ENCODE measurements around the gene GH1.

The GH1 gene

GRCh38 chr17:63949576-63950250 lies 31.1 kb upstream of the GH1 start:
- no peak overlapping the region for H3K4me3 Mint-ChIP-seq
- H3K27me3 Mint-ChIP-seq = no peaks in the 10 kb centered on the region
- no peaks in the 10 kb centered on the region for H3K9me3 Mint-ChIP-seq (ENCODE audit: low read depth)
- peaks cover 29% of the 10 kb centered on the region for H3K4me1 Mint-ChIP-seq (ENCODE audit: low read depth)
- no peak overlapping the region for H3K27ac Mint-ChIP-seq
- H3K36me3 Mint-ChIP-seq = no peaks in the 10 kb centered on the region

GRCh38 chr17:63948521-63948920 lies 29.9 kb upstream of the GH1 start:
- H3K27ac Mint-ChIP-seq = no peak overlapping the region
- no peaks in the 10 kb centered on the region for H3K36me3 Mint-ChIP-seq
- H3K9me3 Mint-ChIP-seq (ENCODE audit: low read depth) = no peaks in the 10 kb centered on the region
- no peak overlapping the region for H3K4me3 Mint-ChIP-seq
- H3K27me3 Mint-ChIP-seq = no peaks in the 10 kb centered on the region
- peaks cover 17% of the 10 kb centered on the region for H3K4me1 Mint-ChIP-seq (ENCODE audit: low read depth)

GRCh38 chr17:63947711-63948330 lies 29.2 kb upstream of the GH1 start:
- Mint-ChIP-seq H3K4me1 (ENCODE audit: low read depth) (peaks cover 15% of the 10 kb centered on the region), H3K4me3 (no peak overlapping the region), H3K27me3 (no peaks in the 10 kb centered on the region), H3K9me3 (ENCODE audit: low read depth) (no peaks in the 10 kb centered on the region), H3K36me3 (no peaks in the 10 kb centered on the region), H3K27ac (no peak overlapping the region)

- H3K4me1 Mint-ChIP-seq (ENCODE audit: low read depth) = peaks cover 13% of the 10 kb centered on the region
- no peaks in the 10 kb centered on the region for H3K9me3 Mint-ChIP-seq (ENCODE audit: low read depth)
- no peaks in the 10 kb centered on the region for H3K27me3 Mint-ChIP-seq
Observed at GRCh38 chr17:63946440-63947363, 28.1 kb upstream of the GH1 start.

GRCh38 chr17:63945784-63946439 lies 27.3 kb upstream of the GH1 start:
- no peaks in the 10 kb centered on the region for H3K36me3 Mint-ChIP-seq
- H3K9me3 Mint-ChIP-seq (ENCODE audit: low read depth) = no peaks in the 10 kb centered on the region
- H3K4me1 Mint-ChIP-seq (ENCODE audit: low read depth) = peaks cover 13% of the 10 kb centered on the region
- H3K4me3 Mint-ChIP-seq = no peak overlapping the region
- no peak overlapping the region for H3K27ac Mint-ChIP-seq
- H3K27me3 Mint-ChIP-seq = no peaks in the 10 kb centered on the region

More at GRCh38 chr17:63946440-63947363, 28.1 kb upstream of the GH1 start:
- Mint-ChIP-seq H3K36me3 (no peaks in the 10 kb centered on the region), H3K27ac (no peak overlapping the region), H3K4me3 (peak overlapping the region; percentile 71)

GRCh38 chr17:63944736-63945499 lies 26.3 kb upstream of the GH1 start:
- Mint-ChIP-seq H3K27me3 (no peaks in the 10 kb centered on the region), H3K4me3 (peak overlapping the region; percentile 47), H3K4me1 (ENCODE audit: low read depth) (peaks cover 13% of the 10 kb centered on the region), H3K27ac (no peak overlapping the region), H3K9me3 (ENCODE audit: low read depth) (no peaks in the 10 kb centered on the region), H3K36me3 (no peaks in the 10 kb centered on the region)

GRCh38 chr17:63943745-63944144 lies 25.1 kb upstream of the GH1 start:
- H3K4me1 Mint-ChIP-seq (ENCODE audit: low read depth) = peaks cover 13% of the 10 kb centered on the region
- H3K27me3 Mint-ChIP-seq = no peaks in the 10 kb centered on the region
- H3K36me3 Mint-ChIP-seq = no peaks in the 10 kb centered on the region
- H3K4me3 Mint-ChIP-seq = no peak overlapping the region
- H3K9me3 Mint-ChIP-seq (ENCODE audit: low read depth) = no peaks in the 10 kb centered on the region
- no peak overlapping the region for H3K27ac Mint-ChIP-seq

GRCh38 chr17:63942309-63942985 lies 23.8 kb upstream of the GH1 start:
- Mint-ChIP-seq H3K36me3 (no peaks in the 10 kb centered on the region), H3K4me1 (ENCODE audit: low read depth) (peaks cover 13% of the 10 kb centered on the region), H3K27me3 (no peaks in the 10 kb centered on the region), H3K9me3 (ENCODE audit: low read depth) (no peaks in the 10 kb centered on the region), H3K4me3 (no peak overlapping the region), H3K27ac (no peak overlapping the region)

GRCh38 chr17:63941751-63942150 lies 23.1 kb upstream of the GH1 start:
- Mint-ChIP-seq H3K36me3 (no peaks in the 10 kb centered on the region), H3K4me3 (no peak overlapping the region), H3K9me3 (ENCODE audit: low read depth) (no peaks in the 10 kb centered on the region), H3K4me1 (ENCODE audit: low read depth) (peaks cover 12% of the 10 kb centered on the region), H3K27me3 (no peaks in the 10 kb centered on the region), H3K27ac (no peak overlapping the region)

- peaks cover 8% of the 10 kb centered on the region for H3K4me1 Mint-ChIP-seq (ENCODE audit: low read depth)
- no peaks in the 10 kb centered on the region for H3K27me3 Mint-ChIP-seq
- no peak overlapping the region for H3K27ac Mint-ChIP-seq
- H3K4me3 Mint-ChIP-seq = no peak overlapping the region
- H3K9me3 Mint-ChIP-seq (ENCODE audit: low read depth) = no peaks in the 10 kb centered on the region
- H3K36me3 Mint-ChIP-seq = no peaks in the 10 kb centered on the region
Observed at GRCh38 chr17:63941162-63941561, 22.5 kb upstream of the GH1 start.

- Mint-ChIP-seq H3K9me3 (ENCODE audit: low read depth) (no peaks in the 10 kb centered on the region), H3K27me3 (no peaks in the 10 kb centered on the region), H3K27ac (no peak overlapping the region), H3K4me3 (no peak overlapping the region), H3K4me1 (ENCODE audit: low read depth) (peaks cover 5% of the 10 kb centered on the region), H3K36me3 (no peaks in the 10 kb centered on the region)
Observed at GRCh38 chr17:63940584-63940983, 21.9 kb upstream of the GH1 start.

GRCh38 chr17:63939884-63940283 lies 21.2 kb upstream of the GH1 start:
- no peak overlapping the region for H3K4me3 Mint-ChIP-seq
- no peak overlapping the region for H3K27ac Mint-ChIP-seq
- H3K36me3 Mint-ChIP-seq = no peaks in the 10 kb centered on the region
- H3K27me3 Mint-ChIP-seq = no peaks in the 10 kb centered on the region
- no peaks in the 10 kb centered on the region for H3K4me1 Mint-ChIP-seq (ENCODE audit: low read depth)
- no peaks in the 10 kb centered on the region for H3K9me3 Mint-ChIP-seq (ENCODE audit: low read depth)

- H3K9me3 Mint-ChIP-seq (ENCODE audit: low read depth) = no peaks in the 10 kb centered on the region
- H3K27me3 Mint-ChIP-seq = no peaks in the 10 kb centered on the region
- no peak overlapping the region for H3K27ac Mint-ChIP-seq
- no peak overlapping the region for H3K4me3 Mint-ChIP-seq
- H3K36me3 Mint-ChIP-seq = no peaks in the 10 kb centered on the region
- H3K4me1 Mint-ChIP-seq (ENCODE audit: low read depth) = no peaks in the 10 kb centered on the region
Observed at GRCh38 chr17:63939401-63939800, 20.8 kb upstream of the GH1 start.

GRCh38 chr17:63937920-63938319 lies 19.3 kb upstream of the GH1 start:
- Mint-ChIP-seq H3K4me3 (no peak overlapping the region), H3K4me1 (ENCODE audit: low read depth) (no peaks in the 10 kb centered on the region), H3K27me3 (no peaks in the 10 kb centered on the region), H3K36me3 (no peaks in the 10 kb centered on the region), H3K9me3 (ENCODE audit: low read depth) (no peaks in the 10 kb centered on the region), H3K27ac (no peak overlapping the region)

Data from activated naive CD8-positive, alpha-beta T cell (primary cell).